CD4-positive, alpha-beta T cell treated with Interleukin-21 for 1 hour (primary cell): Measurements from ENCODE around the gene ANKMY1.
"Not testable (repeated sequence)": the region's sequence is repeated elsewhere in the genome, so short reads cannot be mapped to it uniquely, and the experiment has no call there.

Experiments
- DNase-seq: peaks from one replicate; pipeline ENCODE4 v3.0.0-alpha.2; 2020

Gene ANKMY1

DNA sequence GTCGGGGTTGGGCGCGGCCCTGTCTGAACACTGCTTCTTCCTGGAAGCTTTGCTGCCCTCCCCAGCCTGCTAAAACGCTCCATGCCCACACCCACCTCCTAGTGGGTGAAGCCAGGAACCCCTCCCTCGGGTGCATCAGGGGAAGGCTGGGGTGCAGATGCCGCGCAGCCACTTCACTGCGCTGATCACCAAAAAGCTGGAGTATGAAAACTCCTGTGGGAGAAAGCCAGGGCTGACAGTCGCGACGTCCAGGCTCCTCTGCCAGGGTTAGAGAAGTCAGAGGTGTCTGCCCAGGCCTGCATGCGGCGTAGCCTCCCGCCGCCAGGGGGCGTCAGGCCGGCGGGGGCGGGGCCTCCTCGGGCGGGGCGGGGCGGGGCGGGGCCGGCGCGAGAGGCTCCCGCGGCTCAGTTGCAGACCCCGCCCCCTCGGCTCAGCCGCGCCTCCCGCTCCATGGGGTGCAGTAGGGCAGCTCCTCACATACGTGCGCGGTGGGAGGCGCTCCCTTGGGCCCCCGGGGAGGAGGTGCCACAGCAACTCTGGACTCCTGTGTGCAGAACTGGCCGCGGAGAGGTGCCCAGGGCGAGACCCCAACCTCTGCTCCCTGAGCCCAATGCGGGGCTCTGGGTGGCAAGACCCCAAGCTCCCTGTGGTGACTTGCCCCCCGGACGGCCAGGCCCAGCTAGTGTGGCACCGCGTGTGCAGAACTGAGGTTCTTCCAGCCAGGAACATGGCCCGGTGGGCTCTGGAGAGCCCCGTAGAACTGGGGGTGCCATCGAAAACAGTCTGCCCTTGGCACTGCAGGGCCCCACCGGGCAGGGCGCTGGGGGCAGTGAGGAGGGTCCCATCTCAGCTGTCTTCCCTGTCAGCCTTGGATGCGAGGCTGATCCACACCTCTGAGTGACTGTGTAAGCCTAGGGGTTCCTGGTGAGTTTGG, 8.7 kb upstream of the ANKMY1 start:
- peak; percentile 94 for DNase-seq

DNA sequence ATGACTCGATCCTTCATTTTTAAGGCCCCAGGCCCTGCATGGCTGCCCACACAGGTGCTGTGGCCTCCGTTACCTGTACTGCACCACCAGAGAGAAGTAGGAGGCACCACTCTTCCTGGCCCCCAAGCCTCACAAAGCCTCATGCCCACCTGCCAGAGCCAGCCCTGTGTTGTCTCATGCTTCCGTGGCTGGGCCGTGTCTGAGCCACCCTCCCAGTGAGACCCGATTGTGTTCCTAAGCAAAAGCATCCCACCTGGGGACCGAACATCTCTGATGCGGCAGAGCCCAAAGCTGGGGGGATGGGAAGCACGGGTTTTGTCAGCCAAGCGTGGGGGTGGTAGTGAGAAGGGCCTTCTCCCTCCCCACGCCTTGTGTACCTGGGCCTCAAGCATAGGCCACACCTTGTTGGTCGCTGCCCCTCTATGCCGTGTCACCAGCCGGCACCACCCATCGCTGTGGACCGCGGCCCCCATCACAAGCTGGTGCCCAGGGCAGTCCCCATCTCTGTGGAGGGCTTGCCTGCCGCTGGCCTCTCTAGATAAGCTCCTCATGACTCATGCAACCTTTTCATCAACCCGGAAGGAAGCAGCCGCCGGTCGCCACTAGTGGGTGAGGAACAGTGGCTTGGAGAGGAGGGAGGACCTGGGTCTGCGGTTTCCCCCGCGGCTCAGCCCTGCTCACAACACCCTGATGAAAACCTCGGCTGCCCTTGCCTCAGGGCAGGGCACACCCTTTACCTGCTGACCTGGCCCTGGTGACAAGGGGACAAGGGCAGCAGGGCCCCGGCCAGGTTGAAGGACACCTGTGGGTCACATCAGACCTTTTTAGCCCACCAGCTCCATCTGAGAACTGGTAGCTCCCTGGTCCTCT, 7.8 kb upstream of the ANKMY1 start:
- peak; percentile 96 for DNase-seq

DNA sequence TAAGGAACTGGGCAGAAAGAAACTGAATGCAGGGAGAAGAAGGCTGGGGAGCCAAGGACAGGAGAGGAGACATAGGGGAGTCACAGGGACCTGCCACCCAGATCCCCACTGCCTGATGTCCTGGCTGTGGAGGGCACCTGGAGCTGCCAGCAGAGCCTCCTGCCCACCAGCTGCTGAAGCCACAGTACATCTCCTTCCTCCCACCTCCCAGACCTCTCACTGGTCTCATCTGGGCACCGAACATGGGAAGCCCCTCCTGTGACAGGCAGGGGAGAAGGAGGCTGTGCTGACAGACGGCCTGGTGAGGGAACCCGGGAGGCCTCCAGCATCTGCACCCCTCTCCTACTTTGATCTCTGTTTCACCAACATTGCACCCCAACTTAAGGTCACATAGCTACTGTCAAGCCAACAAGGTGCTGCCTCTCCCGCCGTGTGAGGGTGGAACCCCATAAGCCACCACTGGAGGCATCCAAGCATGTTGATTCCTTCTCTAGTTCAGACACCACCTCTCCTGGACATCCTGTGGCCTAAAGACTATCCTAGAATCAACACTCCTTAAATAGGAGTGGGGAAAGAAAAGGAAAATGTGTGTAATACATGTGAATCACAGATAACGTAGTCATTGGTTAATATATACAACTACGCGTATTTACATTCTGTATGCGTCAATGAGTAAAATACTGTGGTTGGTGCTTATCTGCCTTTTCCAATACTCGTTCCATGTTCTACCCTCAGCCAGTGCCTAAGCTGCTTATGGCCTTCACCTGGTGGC, 7.0 kb upstream of the ANKMY1 start:
- DNase-seq = peak; percentile 43

DNA sequence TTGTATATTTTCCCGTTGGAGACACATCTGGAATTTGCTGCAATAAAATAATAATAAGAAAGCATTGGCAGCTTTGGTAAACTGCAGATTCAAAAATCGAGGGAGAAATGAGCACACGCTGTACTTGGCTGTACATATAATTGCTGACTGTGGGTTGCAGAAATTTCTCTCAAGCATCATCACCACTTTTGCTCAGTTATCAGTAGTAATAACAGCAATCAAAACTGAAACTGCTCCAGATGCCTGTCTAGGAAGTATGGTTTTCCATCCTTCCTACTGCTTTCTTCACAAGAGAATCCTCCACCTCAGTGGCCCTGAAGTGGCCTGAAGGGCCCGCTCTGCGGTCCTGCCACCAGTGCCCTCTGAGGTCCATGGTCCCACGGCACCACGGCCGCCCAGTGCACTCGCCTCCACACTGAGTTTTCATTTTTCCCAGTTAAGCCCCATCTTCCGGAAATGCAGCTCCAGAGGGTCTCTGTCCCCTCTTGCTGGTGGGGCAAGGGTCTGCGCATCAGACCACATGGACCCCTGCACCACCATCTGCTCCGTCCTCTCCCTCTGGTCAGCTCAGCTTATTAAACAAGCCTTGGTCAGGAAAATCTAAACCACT, 6.3 kb upstream of the ANKMY1 start:
- DNase-seq = no peak

DNA sequence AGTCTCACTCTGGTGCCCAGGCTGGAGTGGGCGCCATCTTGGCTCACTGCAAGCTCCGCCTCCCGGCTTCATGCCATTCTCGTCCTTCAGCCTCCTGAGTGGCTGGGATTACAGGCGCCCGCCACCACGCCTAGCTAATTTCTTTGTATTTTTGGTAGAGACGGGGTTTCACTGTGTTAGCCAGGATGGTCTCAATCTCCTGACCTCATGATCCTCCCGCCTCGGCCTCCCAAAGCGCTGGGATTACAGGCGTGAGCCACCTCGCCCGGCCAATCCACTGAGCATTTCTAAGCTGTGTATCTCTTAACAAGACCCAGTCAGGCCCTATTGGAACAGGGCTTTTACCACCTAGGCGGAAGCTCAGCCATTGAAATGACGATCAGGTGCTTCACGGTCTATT, 5.4 kb upstream of the ANKMY1 start:
- DNase-seq = not testable (repeated sequence)

DNA sequence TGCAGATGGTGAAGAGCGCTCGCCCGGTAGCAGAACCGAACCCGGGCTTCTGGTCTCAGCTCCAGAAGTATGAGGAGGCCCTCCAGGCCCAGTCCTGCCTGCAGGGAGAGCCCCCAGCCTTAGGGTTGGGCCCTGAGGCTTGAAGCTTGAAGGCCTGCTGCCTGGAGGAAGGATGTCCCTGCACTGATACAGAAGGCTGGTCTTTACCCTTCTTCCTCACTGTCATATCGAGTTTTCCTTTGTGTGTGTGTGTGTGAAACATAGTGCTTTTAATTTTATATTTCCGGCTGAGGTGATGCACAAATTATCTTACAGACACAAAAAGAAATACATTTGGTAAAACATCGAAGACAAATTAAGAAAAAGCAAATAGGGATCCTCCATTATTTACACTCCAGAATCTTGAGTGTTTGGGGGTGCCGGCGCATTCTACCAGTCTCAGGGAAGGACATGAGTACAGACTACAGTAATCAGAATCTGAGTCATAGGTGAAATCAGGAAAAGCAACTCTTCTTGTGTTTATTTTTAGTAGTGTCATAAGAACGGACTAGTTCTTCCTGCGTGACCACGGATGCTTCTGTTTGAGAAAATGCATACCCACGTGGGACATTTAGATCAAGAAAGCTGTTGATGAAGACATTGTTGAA, 3.7 kb upstream of the ANKMY1 start:
- DNase-seq = peak; percentile 42

DNA sequence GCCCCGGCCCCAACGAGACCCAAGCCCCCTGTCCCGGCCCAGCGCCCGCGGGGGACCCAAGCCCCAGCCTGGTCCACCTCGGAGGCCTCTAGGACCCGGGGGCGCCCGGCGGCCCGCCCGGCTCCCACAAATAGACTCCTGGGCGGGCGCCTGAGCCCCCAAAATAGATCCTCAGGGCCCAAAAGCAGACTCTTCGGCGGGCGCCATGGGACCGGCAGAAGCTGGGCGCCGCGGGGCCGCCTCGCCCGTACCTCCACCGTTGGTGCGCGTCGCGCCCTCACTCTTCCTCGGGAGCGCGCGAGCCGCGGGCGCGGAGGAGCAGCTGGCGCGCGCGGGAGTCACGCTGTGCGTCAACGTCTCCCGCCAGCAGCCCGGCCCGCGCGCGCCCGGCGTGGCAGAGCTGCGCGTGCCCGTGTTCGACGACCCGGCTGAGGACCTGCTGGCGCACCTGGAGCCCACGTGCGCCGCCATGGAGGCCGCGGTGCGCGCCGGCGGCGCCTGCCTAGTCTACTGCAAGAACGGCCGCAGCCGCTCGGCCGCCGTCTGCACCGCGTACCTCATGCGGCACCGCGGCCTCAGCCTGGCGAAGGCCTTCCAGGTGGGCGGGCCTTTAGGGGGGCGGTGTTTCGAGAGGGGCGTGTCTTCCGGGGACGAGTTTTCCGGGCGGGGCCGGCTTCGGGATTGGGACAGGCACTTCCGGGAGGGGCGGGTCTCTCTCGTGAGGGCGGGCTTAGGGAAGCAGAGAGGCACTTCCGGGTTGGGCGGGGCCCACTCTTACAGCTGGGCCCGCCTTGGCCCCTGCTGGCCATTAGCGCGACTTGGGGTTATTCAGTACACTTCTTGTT, 2.9 kb upstream of the ANKMY1 start:
- DNase-seq = peak; percentile 99

DNA sequence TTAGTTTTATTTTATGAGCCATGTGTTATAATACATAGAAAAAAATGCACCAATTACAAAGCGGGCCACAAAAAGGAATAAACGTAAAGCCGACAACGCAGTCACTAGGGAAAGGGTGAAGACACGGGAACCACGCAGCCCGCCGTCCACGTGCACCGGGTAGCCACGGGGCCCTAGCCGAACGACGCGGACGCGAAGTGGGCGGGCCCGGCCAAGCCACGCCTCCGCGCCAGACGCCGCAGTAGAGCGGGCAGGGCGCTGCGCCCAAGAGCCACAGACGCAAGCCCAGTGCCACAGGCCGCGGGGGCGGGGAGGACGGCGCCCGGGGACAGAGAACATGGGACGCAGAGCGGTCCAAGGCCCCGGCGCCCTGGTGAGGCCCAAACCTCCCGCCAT, 2.3 kb upstream of the ANKMY1 start, which contains the start of gene DUSP28:
Gene DUSP28 (plus strand): TSS at position 274 of the 396 bp plus-strand sequence. CDS start 328 bp downstream, outside the sequence.
- peak; percentile 92 for DNase-seq

DNA sequence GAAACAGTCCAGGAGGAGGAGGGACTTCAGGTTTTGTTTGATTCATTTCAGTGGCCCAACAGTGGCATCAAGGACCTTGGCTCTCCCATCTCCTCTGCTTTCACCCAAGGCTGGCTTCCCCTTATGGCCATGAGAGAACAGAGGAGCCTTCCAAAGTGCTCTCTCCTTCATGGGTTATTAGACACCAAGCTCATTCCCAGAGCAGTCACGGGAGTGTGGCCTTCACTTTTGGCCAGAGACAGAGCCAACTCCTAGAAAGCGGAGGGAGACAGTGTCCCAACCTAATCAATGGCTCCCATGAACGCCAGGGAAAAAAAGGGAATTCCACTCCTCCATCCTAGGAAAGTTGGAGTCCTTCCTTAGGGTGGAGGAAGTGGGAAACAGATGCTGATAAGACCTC, 1.5 kb upstream of the ANKMY1 start:
- no peak for DNase-seq

DNA sequence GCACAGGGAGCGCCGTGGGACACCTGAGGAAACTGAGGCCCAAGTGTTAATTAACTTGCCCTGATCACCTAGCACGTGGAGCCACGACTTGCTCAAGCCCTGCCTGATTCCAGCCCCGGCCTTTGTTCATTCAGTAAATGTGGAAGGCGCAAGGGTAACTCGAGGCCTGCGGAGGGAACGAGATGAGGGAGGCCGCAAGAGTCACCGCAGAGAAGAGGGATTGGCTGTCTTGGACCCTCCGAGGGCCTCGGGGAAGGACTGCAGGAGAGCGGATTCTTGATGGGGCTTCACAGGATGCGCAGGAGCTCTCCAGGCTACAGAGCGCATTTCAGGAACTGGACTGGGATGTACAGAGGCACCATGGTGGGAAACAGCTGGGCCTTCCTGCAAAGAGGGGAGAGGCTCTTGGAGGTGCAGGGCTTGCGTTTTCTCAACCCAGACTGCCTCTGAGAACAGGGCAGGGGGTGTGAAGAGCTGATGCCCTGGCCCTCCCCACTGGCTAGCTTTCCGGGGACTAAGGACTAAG, 511 bp upstream of the ANKMY1 start:
- DNase-seq = no peak

DNA sequence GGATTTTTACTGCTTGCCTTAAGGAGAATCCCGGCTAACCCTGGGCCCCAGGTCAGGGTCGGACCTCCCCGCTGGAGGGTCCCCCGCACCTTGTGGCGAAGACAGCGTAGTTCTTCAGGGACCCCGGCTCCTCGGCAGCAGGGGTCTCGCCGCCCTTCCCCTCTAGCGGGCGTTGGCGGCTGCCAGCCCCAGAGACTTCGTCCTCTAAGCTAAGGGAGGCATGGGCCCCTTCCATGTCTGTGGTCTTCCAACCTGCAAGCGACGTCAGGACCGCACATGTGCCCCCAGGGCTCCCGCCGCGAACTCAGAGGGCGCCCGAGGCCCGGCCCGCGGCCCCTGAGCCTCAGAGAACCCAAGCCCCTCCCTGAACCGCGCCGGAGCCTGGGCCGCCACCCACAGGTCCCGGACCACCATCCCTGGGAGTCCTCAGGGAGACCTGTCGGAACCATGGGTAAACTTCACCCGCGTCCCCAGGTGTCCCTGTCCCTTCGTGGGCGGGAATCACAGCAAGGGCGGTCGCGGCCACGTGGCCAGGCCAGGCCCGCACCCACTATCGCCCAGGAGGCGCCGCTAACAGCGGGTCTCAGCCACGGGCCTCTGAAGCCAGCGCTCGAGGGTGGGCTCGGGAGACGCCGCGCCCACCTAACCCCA, 562 bp downstream of the ANKMY1 start:
- DNase-seq = no peak

DNA sequence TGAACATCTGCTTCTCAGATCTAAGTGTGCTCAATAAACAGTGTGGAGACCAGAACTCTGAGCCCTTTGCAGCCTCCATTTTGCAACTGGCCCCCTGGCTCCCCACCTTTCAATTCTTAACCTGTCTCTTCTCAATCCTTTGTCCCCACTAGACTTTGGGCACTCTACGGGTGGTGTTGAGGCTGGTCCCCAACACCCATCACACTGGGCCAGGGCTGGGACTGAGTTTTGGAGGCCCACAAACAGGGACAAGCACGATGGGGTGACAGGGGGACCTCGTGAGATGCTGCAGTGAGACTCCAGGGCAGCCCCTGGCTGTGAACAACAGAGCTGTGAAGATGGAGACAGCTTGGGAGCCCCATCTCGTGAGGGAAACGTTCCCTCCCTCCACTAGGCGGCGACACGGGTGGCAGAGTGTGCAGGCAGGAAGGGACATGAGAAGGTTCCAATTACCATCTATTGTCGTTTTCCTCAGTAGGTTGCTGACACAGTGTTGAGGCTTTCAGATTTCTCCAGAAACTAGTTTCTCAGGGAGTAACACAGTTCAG, 1.2 kb downstream of the ANKMY1 start:
- peak; percentile 83 for DNase-seq

DNA sequence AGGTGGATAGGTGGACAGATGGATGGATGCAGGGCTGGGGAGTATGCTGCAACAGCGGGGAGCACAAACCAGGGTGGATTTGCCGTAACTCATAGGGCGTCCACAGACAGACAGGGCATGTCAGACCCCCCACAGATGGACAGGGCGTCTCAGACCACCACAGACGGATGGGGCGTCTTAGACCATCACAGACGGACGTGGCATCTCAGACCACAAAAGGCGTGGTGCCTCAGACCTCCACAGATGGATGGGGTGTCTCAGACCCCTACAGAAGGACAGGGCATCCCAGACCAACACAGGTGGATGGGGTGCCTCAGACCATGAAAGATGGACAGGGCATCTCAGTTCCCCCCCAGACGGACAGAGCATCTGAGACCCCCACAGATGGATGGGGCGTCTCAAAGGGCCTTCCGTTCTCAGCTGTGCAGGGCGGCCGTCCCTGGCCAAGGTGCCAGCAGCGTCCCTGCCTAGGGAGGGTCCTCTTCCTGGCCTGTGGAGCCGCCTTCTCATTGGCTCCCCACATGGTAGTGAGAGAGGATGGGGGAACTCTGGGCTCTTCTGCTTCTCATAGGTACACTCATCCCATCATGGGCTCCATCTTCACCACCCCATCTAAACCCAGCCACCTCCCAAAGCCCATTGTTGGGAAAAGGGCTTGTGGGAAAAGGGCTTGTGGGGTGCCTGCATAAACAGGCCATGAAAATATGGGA, 2.1 kb downstream of the ANKMY1 start:
- no peak for DNase-seq

DNA sequence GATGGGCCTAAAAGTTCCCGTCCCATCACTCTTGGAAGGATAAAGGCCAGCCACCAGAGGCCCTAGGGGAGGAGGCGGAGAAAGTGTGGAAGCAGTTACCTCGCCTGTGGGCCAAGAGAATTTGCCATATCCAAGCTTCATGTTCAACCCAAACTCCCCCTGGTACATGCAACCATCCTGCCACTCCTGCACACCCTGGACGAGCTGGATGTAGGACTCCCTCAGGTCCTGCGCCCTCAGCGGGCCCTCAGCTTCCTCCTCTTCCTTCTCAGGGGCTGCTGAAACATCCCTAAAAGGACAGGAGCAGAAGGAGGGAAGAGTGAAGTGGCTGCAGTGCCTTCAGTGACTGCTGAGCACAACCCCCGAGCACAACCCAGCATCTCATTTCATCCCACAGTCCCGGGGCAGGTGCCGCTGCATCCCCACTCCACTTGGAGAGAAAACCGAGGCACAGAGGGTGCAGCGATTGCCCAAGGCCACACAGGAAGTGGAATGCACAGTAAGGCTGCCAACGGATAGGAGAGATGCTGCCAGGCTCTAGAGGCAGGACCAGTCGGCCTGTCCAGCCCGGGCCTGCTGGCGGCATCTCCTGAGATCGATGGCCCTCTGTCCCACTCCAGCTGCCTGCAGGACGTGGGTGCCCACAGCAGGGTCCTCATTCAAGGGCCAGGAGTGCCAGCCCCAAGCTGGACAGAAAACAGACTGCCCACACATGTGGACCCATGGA, 2.9 kb downstream of the ANKMY1 start:
- no peak for DNase-seq

DNA sequence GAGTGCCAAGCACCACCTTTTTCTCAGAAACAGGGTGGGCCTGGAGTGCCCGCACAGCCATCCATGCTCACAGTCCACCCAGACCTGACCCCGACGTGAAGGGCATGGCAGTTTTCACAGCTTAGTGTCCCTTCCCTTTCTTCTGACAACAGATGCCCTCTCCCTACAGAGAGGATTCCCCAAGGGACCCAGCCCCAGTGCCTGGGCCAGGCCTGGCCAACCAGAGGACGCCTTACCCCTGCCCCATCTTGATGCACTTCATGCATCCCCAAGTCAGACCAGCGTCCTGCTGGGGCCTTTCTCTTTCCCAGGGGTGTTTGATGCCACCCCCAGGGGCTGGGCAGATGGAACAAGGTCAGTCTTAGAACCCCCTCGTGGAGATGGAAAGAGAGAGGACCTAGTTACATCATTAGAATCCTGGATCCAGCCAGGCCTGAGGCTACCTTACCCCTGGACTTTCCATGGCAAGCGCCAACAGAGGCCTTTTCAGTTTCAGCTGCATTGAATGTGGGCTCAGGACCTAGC, 3.8 kb downstream of the ANKMY1 start:
- DNase-seq = no peak

DNA sequence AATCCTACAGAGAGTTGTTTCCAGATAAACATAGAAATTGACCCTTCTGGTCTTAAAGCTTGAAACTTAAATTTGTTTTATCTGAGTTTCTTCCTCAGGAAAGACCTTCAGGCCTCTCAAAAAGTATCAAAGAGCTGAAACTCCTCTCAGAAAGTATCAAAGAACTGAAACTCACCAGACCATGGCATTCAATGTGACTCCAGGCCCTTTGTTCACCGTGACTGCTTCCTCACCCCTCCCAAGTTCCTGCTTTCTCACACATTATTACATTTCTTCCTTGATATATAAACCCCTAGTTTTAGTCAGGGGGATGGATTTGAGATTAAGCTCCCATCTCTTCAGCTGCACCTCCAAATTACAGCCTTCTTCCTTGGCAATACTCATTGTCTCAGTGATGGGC, 6.0 kb downstream of the ANKMY1 start:
- DNase-seq = no peak

DNA sequence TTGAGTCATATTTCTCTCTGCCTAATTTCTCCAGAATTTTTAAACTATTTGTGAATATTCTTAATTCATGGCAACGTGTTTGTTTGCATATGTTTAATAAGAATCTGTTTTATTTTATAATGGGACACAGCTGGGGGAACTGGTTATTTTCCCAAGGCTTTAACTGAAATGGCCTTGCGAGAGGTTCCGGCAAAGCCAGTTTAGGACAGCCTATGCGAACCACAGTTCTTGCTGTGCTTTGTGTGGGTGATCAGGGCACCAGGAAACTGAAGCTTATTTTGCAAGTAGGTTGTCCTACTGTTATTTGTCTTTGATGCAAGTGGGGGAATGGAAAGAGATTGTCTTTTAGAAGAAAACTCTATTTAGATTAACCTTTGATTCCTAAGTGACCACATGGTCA, 6.5 kb downstream of the ANKMY1 start:
- DNase-seq = no peak

DNA sequence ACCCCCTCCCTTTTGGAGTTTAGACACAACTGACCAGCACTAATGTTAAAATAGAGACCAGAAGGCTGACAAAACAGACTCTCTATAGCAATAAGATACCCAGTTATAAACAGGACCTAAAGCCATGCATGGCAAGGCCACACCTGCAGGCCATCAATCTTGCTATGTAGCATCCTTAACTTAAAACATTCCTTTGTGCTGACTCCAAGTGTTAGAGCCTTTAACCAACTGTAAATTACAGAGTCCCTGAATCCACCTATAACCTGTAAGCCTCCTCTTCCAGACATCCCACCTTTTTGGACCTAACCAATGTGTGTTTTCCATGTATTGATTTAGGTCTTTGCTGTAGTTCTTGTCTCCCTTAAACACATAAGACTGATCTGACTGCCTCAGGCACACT, 17.9 kb downstream of the ANKMY1 start:
- no peak for DNase-seq
